Medulla oblongata (tissue), 1 donor: ENCODE measurements around the gene DGCR8.

Source experiments
- DNase-seq: peaks from one replicate; pipeline ENCODE4 v3.0.0-alpha.2; 2015; ENCODE audit errors: extremely low spot score

Gene DGCR8

DNA sequence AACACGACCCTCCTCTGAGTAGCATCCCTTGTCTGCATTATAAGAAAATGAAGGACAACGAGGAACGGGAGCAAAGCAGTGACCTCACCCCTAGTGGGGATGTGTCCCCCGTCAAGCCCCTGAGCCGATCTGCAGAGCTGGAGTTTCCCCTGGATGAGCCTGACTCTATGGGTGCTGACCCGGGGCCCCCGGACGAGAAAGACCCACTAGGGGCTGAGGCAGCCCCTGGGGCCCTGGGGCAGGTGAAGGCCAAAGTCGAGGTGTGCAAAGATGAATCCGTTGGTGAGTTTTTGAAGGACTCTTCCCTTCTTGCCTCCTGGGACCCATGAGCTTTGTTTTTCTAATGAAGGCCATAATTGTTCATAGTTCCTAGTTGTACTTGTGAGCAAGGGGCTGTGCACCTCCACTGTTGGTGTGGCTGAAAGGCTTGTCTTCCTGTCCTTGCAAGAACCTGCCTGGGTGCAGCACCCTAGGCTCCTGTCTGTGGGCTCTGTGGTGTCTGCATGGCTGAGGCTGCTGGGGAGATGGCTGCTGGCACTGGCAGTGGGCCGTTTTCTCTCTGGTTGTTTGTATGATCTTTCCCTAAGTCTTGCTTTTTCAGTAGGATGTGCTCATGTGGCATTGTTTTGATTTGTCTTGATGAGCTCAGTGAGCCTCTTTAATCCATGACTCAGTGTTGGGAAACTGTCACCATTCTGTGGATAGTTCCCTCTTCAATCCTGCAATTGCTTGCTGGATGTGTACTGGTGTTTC lies 10.1 kb downstream of the DGCR8 start:
- no peak for DNase-seq

DNA sequence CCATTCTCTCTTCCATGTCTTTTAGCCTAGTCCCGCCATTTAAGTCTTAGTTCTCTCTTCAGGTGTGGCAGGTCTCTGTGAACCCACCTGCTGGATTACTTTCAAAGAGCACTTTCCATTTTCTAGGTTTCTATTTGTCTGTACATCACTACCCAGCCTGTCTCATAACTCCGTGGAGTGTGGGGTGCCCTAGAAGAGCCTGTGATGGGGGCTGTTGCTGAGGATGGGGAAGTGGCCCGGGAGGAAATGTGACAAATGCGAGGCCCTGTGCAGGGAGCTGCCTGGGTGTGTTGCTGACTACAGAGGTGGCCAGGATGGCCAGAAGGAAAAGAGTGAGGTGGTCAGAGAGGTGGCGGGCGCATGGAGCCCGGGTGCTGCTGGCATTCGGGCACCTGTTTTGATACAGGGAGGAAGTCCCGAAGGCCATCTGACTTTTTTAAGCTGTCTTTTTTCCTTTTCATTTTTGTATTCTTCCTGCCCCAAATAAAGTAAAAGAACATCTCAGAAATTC lies 10.7 kb downstream of the DGCR8 start:
- no peak for DNase-seq

DNA sequence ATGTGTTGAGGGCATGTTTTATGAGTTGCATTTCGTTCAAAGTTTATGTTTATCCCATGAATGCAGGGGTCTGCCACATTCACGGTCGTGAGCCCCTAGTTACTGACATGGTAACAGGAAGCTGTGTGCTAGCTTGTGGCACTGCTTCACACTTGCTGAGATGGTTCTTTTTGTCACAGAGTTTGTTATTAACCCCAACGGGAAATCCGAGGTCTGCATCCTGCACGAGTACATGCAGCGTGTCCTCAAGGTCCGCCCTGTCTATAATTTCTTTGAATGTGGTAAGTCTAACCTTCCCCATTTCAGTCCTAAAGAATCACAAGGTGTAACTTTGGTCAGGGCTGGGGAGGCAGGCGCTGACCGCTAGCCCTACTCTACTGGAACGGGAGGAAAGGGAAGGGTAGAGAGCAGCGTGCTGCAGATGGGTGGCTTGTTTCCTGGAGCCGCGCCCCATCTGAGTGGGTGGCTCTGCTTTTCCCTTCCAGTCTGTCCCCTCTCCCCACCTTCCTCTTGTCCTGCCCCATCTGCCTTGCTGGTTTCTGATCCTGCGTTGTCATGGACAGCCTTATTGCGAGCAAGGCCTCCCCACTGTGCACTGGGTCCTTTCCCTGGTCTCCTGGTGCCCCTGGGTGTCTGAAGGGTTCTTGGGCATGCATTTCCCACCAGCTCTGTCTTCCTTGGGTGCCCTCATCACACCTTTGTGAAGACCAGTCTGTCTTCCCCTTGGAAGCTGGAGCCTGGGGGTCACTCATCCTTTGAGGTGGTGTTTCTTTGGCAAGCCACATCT lies 11.8 kb downstream of the DGCR8 start:
- DNase-seq: no peak

DNA sequence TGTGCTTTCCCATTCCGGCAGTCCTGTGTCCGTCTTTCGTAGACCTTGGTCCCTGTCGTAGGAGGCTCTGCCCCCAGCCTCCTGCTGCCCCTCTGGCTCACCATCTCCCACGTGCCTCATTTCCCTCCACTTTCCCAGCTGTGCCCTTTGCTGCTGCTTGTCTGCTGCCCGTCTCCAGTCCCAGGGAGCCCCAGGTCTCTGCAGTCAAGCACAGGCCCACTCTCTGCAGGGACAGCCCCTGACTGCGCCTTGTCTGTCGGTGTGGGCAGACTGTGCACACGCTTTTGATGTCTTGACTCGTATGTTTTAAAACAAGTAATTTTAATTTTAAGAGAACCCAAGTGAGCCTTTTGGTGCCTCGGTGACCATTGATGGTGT lies 12.4 kb downstream of the DGCR8 start:
- DNase-seq: no peak

DNA sequence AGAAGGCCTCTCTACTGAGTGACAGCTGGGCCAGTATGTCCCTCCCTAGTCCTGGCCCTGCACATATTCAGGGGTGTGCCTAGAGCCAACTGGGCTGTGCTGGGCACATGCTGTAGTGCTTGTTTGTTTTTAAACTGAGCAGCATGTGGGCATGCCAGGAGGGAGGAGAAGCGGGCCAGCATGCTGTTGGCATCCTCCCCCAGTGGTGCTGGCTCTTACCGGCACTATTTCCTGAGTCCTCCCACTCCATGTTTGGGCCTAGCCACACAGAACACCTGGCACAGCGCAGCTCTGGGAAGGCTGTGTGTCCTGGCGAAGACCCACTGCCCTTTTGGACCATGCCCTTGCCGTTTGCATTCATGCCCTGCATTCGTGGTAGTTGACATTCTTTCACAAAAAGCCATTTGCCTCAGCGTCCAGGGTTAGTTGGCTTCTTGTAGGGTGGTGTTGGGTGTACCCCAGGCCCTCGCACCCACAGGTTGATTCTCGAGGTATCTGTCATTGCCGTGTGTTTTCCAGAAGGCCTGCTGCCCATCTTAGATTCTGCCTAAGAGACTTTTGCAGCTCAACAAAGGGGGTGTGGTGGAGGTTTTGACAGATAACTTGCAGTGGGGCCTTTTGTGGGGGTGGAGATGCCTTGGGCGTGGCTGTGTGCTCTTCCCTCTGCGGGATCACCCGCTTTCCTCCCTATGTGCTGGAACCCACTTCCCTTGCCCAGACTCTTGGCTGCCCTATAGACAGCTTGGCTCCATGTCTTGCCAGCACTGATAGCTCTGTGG lies 13.6 kb downstream of the DGCR8 start:
- peak; percentile 65 for DNase-seq

DNA sequence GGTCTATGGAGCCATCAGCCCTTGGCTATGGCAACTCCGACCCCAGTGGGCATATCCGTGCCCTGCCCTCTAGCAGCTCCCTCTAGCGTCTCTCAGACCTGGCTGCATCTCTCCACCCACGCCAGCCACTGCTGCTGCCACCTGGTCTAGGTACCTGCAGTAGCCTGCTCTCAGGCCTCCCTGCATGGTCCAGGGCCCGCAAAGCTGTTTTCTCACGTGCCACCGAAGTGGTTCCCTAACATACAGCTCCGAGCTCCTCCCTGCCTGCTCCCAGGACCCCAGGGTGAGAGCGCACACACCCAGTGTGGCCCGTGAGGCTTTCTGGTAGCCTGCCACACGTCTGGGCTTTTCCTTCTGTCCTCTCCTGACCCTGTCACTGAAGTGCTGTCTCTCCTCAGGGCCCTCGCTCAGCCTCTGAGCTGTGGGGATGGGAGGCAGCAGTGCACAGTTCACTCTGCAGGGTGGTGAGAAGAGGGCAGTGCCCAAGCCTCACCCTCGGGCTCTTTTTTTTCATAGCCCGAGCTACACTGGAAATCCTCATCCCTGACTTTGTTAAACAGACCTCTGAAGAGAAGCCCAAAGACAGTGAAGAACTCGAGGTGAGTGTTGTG lies 14.3 kb downstream of the DGCR8 start:
- DNase-seq: no peak

DNA sequence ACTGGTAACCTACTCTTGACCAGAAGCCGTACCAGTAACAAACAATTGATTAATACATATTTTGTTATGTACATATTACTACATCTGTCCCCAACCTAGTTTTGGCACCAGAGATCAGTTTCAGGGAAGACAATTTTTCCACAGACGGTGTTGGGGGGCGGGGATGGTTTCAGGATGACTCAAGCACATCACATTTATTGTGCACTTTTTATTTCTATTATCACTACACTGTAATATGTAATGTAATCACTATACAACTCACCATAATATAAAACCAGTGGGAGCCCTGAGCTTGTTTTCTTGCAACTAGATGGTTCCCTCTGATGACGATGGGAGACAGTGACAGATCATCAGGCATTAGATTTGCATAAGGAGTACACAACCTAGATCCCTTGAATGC lies 15.5 kb downstream of the DGCR8 start:
- DNase-seq: no peak

DNA sequence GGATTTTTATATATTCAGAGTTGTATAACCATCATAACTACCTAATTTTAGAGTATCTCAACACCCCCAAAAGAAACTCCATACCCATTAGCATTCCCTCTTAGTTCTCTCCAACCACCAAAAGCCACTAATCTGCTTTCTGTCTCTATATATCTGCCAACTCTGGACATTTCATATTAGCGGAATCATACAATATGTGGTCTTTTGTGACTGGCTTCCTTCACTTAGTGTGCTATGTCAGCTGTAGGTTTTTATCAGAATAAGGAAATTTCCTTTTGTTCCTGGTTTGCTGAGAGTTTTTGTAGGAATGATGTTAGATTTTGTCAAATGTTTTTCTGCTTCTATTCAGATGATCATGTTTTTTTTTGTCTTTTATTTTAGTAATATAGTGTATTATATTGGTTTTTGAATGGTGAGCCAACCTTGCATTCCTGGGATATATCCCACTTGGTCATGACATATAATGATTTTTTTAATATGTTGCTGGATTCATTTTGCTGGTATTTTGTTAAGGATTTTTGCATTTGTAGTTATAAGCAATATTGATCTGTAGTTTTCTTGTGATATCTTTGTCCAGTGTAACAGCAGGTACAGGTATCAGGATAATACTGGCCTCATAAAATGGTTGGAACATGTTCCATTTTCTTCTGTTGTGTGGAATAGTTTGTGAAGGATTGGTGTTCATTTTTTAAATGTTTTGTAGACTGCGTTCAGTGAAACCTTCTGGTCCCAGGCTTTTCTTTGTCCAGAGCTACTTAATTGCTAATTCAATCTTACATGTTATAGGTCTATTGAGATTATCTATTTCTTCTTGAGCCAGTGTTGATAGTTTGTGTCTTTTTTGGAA lies 16.8 kb downstream of the DGCR8 start:
- DNase-seq: no peak

DNA sequence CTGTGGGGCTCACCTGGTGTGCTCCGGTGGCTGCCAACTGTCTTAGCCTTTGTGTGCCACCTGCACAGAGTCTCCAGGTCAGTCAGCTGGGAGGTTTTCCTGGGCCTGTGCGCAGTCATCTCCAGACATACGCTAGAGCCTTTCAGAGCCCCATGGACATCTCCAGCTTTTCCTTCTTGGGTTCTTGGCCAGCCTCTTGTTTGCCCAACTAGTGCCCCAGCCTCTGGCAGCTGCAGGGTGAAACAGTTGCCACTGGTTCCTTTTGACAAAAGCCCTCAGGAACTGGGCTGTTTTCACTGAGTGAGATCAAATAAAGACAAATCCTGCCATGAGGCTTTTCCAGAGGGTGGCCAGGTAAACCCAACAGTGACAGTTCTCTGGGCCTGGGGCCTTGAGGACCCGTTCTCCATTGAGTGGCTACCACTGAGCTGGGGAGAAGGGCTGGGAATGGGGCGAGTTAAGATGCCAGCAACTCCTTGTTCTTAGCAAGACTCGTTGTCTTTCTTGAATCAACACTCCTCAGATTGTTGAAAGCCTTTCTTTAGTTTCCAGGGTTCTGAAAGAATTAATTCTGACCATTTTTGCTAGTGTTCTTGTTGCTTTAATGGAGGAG lies 19.2 kb downstream of the DGCR8 start:
- DNase-seq: no peak

DNA sequence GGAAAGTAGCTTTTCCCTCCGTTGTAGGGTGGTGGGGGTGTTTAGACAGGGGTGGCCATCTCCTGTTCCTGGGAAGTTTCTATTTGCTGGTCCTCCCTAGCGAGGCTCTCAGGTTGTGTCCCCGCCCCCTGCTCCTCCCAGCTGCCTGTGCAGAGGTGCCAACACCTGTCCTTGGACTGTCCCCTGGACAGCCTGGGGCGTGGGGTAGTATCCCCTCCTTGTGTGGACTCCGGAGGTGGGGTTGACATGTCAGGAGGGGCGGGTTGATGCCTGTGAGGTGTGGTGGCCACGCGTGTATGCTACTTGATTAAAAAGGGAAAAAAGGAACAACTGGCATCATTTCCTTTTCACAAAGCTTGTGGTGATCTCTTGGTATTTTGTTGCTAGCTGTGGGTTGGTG lies 21.6 kb downstream of the DGCR8 start:
- DNase-seq: no peak

DNA sequence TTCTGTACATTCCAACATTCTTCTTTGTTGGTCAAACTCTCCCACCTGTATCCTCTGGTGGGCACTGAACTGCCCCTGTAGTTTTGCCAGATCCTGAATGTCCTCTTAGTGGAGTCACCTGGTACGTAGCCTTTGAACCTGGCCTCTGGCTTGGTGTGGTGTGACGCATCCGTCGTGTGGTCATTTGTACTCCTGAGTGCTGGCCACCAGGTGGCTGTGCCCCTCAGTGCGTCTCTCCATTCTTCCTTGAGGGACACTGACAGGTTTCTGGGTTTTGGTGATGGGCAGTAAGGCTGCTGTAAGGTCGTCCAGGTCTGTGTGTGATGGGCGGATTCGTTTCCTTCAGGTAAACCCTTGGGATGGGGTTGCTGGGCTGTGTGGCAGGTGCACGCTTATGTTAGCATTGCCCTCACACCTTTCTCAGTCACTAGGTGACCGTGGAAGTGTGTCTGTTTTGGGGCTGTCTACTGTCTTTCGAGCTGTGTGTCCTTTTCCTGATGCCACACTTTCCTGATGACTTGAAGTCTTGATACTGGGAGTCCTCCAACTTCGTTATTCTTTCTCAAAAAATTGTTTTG lies 22.3 kb downstream of the DGCR8 start:
- DNase-seq: no peak

DNA sequence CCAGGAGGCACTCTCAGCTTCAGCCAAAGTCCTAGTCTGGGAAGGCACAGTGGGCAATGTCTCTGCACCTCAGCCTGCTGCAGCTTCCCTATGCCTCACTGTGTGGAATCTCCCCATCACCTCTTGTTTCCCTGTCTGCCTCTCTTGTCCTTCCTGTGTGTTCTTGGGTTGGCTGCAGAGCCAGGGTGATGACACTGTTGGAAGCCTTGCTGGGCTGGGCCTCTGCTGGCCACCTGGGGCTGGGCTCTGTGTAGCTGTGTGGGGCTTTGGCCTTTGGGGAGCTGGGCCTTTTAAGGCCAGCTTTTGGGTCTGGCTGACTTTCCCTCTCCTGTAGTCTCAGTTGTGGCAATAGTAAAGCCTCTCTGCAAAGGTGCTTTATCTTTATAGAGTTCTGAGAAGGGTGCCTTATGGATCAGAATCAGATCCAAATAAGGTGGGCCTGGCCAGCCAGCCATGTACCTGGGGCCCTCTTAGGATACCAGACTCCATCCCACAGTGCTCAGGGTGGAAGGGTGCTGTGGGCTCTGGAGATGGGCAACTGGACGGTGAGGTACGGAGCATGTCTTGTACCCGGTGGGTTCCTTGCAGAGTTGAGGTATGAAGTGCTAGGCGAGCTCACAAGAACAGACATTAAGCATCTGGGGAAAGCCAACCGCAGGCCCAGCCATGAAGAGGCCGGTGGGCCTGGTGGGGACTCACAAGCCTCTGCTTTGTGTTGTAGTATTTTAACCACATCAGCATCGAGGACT lies 25.6 kb downstream of the DGCR8 start:
- no peak for DNase-seq

DNA sequence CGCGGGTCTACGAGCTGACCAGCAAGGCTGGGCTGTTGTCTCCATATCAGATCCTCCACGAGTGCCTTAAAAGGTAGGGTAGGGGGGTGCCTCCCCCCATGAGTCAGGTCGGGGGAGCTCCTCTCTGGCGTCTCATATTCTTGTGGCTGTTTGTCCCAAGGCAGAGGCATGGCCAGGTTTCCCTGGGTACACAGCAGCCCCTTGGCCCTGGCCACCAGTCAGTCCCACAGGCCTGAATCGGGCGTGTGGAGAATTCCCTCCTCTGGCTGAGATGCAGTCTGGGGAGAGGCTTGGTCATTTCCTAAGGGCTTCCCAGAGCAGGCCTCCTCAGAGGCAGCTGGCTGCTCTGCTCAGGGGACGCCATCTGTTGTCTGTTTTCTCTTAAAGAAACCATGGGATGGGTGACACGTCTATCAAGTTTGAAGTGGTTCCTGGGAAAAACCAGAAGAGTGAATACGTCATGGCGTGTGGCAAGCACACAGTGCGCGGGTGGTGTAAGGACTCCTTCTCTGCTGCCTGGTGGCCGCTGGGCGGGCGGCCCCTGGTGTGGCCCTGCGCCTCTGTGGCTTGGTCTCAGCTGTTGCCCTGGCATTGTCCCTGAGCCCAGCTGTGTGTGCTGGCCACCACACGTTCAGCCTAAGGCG lies 26.3 kb downstream of the DGCR8 start:
- no peak for DNase-seq

DNA sequence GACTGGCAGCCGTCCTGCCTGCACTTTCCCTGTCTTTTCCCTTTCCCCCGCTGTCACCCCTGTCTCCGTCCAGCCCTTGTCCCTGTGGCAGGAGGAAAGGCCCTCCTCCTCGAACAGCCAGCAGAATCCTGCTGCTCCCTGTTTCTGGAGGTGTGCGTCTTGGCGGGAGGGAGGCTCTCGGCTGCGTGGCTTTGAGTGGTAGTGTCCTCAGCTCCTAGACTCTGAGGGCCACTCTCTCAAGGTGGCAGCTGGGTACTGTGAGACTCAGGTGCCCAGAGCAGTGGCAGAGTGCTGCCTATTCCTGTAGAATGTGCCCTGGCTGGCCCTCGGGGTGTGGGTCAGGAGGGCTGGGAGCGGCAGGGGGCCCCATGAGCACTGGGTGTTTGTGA lies 26.8 kb downstream of the DGCR8 start:
- DNase-seq: no peak

DNA sequence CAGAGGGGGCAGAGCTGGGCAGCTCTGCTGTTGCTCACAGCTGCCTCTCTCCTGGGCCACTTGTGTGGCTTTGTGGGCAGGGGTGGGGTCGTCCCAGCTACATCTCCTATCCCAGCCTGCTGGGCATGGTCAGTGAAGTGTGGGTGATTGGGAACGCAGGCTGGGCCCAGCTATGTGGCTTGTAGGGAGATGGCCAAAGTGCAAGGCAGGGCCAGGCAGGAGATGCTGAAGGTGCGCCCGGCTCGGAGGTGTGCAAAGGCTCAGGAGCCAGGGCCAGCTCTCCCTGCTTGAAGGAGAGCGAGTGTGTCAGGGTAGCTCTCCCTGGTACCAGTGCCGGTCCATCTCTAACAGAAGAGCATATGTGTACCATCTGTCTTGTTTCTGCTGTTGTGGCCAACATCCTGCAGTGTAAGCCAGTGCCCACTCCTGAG lies 27.4 kb downstream of the DGCR8 start:
- DNase-seq: no peak

DNA sequence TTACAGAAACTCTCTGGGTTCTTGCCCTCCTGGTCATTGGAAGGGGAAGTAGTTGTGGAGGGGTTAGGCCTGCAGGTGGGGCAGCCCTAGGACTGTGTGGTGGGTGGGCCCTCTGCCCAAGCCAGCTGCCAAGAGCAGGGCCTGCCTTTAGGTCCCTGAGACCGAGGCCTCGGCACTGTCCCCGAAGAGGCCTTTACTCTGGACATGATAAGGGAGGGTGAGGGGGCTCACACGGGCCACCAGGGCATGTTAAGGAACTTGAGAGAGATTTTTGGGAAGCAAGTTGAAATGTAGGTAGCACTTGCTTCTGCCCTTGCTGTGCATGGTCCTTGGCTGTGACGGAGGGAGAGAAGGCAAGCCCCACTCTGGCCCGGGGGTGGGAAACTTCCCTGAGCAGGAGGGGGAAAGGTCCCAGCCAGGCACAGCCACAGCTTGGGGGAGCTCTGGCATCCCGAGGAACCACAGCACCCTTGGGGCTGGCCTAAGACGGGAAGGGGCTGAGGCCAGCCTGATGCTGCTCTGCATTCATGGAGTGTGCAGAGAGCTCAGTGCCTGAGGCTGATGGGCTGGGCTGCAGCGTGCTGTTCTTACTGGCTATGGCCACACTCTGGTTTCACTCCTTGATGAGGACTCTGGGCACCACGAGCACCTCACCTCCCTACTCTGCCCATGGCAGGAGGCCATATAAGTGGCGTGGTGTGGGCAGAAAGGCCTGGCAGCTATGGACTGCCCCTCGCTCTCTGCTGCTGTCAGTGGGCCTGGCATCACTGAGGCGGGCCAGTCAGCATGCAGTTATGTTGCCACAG lies 28.1 kb downstream of the DGCR8 start:
- DNase-seq: no peak

DNA sequence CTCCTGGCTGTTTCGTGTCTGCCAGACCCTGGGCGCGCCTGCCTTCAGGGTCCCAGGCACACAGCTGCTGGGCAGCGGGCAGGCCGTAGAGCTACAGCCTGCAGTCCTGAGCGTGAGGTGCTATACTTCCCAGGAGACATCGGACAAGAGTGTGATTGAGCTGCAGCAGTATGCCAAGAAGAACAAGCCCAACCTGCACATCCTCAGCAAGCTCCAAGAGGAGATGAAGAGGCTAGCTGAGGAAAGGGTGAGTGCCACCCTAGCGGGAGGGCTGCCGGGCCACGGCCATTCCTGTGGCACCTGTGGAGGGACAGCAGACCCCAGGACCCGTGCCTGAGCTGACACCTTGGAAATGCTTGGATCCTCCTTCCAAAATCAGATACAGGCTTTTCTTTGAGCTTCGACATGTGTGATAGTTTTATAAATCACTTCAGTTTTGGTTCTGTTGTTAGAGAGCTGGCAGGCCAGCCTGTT lies 28.8 kb downstream of the DGCR8 start:
- no peak for DNase-seq
